Measurements from ENCODE around the gene GABBR1.

The GABBR1 gene

GRCh38 chr6:29620630-29621029 lies 12.4 kb downstream of the GABBR1 start:
- no peak for DNase-seq (ENCODE audit: low spot score)

- no peak for DNase-seq (ENCODE audit: low spot score)
Observed at GRCh38 chr6:29619578-29620160, 13.3 kb downstream of the GABBR1 start.

DNA sequence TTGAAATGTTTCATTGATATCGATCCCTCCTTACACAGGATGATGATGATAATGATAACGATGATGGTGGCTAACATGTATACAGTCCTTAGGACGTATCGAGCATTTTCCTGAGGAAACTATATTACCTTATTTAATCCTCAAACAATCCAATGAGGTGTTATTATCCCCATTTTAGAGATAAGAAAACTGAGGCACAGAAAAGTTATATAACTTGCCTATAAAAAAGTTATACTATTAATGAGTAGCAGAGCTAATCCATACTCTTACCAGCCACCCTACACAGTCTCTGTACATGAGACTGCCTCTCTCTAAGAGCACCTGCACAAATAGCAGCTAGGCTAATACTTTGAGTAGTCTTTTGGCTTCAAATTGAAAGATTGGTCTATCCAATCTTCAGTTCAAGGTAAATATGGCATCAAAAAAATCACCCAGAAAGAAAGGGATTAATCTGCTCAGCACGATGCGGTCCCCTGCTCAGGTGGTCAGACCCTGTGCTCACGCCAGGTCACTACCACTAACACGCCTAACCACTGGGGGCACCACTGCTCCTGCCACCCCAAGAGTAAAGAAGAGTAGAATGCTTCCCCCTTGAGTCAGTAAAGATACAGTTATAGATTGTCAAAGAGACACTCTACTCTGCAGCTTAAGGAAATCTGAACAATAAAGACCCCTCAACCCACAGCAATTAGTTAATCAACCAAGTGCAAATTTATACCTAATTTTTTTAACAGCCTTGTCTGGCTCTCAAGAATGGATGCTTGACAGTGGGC lies 15.0 kb downstream of the GABBR1 start:
- no peak for DNase-seq (ENCODE audit: low spot score)

DNA sequence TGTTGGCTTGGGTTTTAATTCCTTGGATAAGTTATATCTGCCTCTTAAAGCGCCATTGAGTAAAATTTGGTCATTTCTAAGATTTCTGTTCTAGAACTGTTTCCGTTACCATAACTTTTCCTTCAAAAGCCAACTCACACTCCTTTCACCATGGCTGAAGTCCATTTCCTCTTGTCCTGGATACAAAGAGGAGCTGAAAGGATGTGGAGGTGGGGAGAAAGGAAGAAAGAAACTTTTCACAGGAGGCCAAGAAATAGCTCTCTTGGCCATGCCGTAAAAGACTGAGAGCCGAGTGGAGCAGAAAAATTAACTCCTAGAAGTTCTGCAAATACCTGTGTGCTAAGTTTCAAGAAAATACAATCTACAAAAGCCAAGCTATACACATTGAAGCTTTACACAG lies 21.6 kb downstream of the GABBR1 start:
- DNase-seq (ENCODE audit: low spot score) = peak; percentile 57

DNA sequence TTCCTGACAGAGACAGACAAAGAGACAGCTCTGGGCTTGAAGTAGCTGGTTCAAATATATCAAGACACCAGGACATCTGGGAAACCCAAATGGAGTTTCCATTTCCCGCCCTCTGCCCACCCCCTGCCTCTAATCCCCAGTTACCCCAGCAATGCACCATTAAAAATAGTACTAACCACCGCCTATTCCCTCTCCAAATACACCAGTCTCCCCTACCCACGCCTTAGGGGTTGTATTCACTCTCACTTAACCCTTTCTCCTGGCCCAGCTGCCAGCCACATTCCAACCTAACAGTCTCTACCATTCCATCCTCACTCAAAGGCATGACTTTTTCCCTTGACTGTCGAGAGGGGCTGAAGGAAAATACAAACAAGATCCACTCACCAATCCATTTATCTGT lies 22.4 kb downstream of the GABBR1 start:
- no peak for DNase-seq (ENCODE audit: low spot score)

- DNase-seq (ENCODE audit: low spot score) = peak; percentile 44
Observed at GRCh38 chr6:29608131-29608530, 24.9 kb downstream of the GABBR1 start.

DNA sequence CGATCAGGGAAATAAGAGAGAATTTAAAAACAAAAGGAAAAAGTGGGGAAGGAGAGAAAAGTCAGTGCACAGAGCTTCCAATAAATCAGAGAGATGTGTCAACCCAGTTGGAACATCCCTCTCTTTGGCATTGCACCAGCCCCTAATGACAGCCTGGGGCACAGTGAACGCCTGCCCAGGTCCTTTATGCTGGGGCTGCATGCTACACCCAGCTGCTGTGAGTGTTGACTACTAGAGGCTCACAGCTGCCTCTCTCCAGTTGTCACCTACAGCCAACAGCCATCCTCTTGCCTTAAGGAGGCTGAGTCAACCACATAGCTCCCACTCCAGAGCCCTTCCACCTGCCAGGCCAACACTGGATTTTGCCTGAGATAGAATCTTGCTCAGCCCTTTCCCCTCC lies 29.1 kb downstream of the GABBR1 start:
- DNase-seq (ENCODE audit: low spot score) = no peak

- no peak for DNase-seq (ENCODE audit: low spot score)
Observed at GRCh38 chr6:29603456-29603855, 29.5 kb downstream of the GABBR1 start.

- DNase-seq (ENCODE audit: low spot score) = no peak
Observed at GRCh38 chr6:29602564-29603361, 30.2 kb downstream of the GABBR1 start.

GRCh38 chr6:29598172-29598747 lies 34.7 kb downstream of the GABBR1 start:
- DNase-seq (ENCODE audit: low spot score) = no peak

- no peak for DNase-seq (ENCODE audit: low spot score)
Observed at GRCh38 chr6:29597184-29597583, 35.8 kb downstream of the GABBR1 start.

- no peak for DNase-seq (ENCODE audit: low spot score)
Observed at GRCh38 chr6:29596381-29596900, 36.5 kb downstream of the GABBR1 start.

DNA sequence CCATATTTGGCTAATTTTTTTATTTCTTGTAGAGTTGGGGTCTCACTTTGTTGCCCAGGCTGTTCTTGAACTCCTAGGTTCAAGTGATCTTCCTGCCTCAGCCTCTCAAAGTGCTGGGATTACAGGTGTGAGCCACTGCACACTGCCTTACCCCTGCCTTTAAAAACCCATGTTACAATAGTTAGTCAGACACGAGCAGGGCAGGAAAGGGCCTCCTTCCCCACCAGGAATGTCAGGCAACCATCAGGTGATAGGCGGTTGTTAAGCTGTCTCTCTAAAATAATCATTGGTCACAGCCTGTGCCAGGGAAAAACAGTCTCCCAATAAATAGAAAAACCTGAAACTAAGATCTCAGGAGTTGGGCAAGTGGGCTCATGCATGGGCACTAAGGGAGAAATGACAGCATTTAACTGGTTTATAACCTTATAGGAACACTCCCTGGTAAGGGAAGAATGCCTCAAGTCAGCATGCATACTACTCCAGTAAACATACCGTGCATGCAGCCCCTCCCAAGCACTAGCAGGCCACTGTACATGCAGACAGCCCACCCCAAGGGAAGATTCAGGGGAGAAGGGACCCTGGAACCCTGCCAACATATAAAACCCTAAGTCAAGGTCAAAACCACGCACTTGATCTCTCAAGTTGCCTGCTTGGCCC lies 39.7 kb downstream of the GABBR1 start:
- DNase-seq (ENCODE audit: low spot score) = no peak

- no peak for DNase-seq (ENCODE audit: low spot score)
Observed at GRCh38 chr6:29591677-29592076, 41.3 kb downstream of the GABBR1 start.

GRCh38 chr6:29590218-29590808 lies 42.7 kb downstream of the GABBR1 start:
- DNase-seq (ENCODE audit: low spot score) = no peak

- peak; percentile 57 for DNase-seq (ENCODE audit: low spot score)
Observed at GRCh38 chr6:29589423-29590048, 43.4 kb downstream of the GABBR1 start.

DNA sequence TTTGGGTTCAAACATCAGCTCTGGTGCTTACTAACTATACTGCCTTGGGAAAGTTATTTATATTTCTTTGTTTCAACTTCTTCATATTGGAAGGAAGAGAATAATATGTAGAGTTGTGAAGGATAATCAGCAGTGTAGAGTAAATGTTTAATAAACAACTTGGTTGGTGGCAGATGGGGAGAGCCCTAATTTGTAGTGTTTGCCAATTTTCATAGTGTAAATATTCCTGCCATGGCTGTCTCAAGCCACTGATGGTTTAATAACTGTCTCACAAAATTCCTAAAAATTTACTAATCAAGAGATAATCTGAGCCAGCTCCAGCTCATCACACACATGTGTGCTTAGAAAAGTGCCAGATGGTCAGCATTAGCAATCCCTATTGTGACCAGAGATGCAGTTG lies 48.2 kb downstream of the GABBR1 start, which contains the start of gene OR2H2:
Gene OR2H2, plus strand, starts transcription at position 301 of the 400 bp plus-strand sequence. CDS start 2,824 bp downstream, outside the sequence.
- DNase-seq (ENCODE audit: low spot score) = no peak

DNA sequence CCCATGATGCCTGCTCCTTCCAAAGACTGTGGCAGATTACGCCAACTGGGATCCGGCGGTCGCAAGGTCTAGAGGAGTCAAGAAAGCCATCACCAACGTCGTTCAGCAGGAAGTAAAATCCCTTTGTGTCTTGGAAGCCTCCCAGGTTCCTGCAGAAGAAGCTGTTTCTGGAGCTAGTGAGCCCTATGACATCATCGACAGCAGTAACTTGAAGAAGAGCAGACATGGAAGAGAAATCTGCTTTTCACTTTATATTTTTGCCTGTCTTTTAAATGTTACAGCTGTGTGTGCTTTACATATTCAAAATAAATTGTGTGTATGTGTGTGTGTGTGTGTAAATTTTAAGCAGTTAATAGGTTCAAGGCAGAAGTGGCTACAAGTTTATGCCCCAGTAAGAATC lies 55.4 kb downstream of the GABBR1 start:
- no peak for DNase-seq (ENCODE audit: low spot score)

GRCh38 chr6:29576056-29576455 lies 56.9 kb downstream of the GABBR1 start:
- DNase-seq (ENCODE audit: low spot score) = no peak

GRCh38 chr6:29567991-29568390 lies 65.0 kb downstream of the GABBR1 start:
- DNase-seq (ENCODE audit: low spot score) = no peak

- DNase-seq (ENCODE audit: low spot score) = no peak
Observed at GRCh38 chr6:29567541-29567940, 65.4 kb downstream of the GABBR1 start.

Data from pons (tissue), 1 donor.